Stimulated activated CD4-positive, alpha-beta T cell treated with anti-CD3 and anti-CD28 coated beads, Interleukin-4, amount 100 ng/mL, for 1 hour (primary cell): ENCODE results near the gene TBCA.
"Not testable (repeated sequence)": the region's sequence is repeated elsewhere in the genome, so short reads cannot be mapped to it uniquely, and the experiment has no call there.

ENCODE experiments used
- DNase-seq: peaks from one replicate; pipeline ENCODE4 v3.0.0-alpha.2; 2020

TBCA gene

GRCh38 chr5:77699569-77699968 lies 76.6 kb downstream of the TBCA start:
- not testable (repeated sequence) for DNase-seq

- no peak for DNase-seq
Measured at GRCh38 chr5:77698920-77699319, 77.2 kb downstream of the TBCA start.

DNA sequence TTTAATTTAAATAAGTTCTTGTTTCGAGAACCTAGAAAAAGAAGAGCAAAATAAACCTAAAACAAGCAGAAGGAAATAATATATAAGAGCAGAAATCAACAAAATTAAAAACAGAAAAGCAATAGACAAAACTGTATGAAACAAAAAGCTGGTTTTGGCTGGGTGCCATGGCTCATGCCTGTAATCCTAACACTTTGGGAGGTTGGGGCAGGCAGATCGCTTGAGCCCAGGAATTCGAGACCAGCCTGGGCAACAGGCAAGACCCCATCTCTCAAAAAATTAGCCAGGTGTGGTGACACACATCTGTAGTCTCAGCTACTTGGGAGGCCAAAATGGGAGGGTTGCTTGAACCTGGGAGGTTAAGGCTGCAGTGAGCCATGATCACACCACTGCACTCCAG lies 78.4 kb downstream of the TBCA start:
- DNase-seq = no peak

DNA sequence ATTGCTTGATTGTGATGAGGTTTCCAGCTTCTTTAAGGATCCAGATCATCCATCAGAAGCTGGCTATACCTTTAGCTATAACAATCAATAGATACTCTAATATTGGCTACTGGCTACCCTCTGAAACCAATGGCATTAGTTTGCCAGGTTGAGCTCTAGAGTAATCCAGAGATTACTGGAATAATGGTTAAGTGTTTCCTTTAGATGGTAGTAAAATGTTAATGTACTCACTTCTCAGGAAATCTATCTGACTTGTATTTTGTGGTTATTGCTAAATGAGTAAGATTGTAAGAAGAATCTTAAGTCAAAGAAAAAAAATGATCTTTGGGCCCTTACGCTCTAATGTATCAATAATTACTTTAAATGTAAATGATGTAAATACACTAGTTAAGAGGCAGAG lies 80.0 kb downstream of the TBCA start:
- DNase-seq = no peak

DNA sequence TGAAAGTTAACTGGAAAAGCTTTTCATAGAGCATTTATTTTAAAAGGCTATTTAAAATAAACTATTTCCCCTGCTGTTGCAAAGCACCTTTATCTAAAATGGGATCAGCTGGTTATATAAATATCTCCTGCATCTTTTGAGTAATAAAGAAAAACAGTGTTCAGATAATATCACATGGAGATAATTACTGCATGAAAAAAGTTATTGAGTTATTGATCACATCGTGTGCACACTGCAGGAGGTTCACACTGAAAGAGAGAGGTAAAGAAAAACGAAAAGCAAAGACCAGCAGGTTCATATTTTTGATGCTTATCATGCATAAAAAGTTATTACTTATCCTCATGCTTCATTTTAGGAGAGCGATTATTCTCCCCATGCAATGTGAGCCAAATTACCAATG lies 82.2 kb downstream of the TBCA start:
- no peak for DNase-seq

DNA sequence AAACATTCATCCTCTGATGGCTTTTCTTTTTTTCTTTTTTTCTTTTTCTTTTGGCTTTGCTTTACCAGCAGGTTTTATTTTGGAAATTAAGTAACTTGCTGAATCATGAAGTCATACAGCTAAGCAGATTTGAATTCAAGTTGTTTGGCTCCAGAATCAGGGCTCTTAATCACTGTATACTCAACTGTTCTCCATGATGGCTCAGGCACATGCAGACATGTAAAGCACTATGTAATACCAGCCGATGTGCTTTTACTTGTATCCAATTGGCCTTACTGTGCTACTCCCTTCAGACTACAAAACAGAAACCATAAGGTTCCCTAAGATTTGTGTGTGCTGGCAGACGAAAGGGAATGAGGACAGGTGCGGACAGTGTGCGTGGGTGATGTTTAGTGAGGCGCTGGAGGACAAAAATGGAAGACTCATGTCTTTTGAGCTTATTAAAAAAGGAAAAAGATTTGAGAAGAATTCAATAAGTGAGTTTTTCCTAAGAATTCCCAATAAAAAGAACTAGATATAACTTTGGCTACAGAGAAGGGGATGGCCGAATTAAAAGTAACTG lies 92.9 kb downstream of the TBCA start:
- DNase-seq = no peak

DNA sequence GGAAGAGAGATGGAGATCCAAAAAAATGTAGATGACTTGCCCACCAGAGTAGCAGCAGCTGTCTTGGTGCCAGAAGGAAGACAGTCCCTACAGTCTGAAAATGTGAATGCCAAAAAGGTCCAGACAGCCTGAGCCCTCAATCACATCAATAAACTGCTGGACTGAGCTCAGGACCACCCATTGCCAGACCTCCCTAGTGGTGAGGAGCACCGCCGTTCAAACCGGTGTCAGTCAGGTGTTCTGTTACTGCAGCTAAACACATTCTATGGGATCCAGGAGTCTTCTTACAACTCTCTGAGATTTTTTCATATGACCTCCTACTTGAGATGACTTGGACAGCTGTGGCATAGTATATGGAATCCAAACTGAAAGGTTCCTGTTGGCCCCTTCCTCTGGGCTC lies 105.6 kb downstream of the TBCA start:
- DNase-seq = no peak

DNA sequence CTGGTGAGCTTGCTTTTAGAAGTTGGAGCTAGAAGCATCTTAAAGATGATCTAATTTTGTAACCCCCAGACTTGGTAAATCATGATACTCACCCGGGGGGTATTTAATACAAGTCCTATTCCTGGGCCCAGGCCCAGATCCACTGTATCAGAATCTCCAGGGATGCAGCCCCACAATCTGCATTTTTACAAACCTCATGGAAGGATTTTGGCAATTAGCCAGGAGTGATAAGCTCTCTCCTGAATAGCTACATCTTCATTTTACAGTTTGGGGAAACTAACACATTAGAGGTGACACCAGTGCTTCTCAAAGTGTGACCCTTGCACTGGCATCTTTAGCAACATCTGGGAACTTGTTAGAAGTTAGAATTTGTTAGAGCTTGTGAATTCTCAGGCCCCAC lies 106.5 kb downstream of the TBCA start:
- no peak for DNase-seq

DNA sequence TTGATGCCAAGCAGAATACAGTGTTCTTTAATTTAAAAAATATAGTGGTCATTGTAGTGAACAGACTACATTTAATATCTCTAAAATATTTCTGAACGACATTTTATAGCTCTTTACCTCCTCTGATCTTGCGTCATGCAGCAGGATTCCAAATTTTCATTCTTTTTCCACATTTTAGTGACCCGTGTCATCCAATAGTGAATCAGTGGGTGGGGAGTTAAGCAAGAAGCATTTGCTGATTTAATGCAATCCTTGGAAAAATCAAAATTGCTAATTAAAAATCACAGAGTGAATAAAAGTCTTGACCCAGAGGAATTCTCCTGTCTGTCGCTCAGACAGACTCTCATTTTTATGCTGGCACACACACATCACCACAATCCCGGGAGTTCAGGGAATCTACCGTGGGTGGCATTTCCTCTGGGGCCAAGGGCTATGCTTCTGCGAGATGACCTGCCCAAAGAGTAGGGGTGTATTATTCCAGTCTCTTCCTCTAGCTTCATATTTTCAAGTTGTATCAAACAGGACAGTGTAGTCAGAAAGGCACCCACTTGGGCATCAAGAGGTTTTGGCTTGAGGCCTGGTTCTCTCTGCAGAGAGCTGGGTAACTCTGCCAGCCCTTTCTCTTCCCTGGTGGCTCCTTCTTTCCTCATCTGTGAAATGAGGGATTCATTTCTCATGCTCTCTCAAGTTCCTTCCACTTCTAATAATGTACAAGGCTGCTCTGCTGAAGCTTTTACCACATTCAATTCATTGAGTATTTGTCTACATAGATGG lies 112.9 kb downstream of the TBCA start:
- no peak for DNase-seq

GRCh38 chr5:77662635-77663034 lies 113.5 kb downstream of the TBCA start:
- DNase-seq = no peak

- DNase-seq = no peak
Measured at GRCh38 chr5:77658662-77659061, 117.5 kb downstream of the TBCA start.

DNA sequence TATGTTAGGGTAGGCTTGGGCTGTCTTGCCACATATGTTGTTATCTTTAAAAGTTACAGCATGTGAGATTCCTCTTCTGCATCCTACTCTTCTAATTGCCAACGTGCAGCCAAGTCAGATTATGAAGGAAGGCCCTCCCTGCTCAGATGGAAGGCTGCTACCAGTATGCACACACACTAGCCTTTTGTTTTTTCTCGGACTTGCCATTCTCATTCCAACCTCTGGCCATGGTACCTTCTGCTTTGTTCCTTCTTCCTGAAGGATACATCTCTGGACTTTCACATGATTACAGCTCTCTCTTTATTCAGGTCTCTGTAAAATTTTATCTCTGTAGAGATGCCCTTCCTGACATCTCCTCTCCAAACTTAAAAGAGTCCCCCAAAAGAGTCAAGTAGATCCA lies 124.8 kb downstream of the TBCA start:
- no peak for DNase-seq

GRCh38 chr5:77650686-77651085 lies 125.5 kb downstream of the TBCA start:
- no peak for DNase-seq

DNA sequence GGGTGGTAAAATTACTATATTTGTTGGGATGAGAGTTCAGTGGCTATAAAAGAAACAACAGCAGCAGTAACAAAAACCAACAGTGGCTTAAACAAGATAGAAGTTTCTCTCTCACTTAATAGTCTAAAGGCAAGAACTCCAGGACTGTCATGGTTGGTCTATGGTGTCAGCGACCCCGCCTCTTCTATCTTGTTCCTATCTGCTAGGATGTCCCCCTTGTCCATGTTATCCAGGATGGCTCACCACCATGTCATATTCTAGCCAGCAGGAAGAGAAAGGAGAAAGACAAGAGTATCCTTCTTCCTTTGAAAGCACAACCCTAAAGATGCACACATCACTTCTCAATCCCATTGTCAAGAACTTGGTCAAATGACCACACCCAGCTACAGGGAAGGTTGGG lies 126.4 kb downstream of the TBCA start:
- DNase-seq = no peak

DNA sequence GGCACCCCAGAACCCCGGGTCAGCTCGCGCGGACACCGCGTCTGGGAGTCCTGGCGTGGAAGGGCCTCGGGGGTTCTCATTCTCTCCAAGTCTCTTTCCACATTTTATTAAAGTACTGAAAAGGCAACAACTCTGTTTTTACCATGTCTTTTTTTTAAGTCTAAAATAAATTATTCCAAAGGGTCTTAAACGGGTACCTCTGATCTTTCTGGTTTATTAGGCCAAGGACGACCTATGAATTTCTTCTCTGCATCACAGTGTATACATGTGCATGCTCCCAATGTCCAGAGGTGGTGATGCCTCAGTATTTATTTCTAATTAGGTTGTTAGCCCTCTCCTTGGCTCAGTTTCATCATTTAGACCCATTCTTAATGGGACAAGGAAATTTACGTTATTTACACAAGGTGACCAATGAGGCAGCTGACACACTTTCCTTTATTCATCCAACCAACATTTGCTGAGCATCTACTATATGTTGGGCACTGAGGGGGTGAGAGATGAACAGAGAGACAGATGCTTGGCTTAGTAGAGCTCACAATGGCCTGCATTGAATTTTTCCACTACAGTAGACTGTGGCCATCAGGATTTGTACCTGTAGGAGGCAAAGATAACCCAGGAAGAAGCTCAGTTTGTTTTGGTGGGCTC lies 130.0 kb downstream of the TBCA start:
- no peak for DNase-seq

DNA sequence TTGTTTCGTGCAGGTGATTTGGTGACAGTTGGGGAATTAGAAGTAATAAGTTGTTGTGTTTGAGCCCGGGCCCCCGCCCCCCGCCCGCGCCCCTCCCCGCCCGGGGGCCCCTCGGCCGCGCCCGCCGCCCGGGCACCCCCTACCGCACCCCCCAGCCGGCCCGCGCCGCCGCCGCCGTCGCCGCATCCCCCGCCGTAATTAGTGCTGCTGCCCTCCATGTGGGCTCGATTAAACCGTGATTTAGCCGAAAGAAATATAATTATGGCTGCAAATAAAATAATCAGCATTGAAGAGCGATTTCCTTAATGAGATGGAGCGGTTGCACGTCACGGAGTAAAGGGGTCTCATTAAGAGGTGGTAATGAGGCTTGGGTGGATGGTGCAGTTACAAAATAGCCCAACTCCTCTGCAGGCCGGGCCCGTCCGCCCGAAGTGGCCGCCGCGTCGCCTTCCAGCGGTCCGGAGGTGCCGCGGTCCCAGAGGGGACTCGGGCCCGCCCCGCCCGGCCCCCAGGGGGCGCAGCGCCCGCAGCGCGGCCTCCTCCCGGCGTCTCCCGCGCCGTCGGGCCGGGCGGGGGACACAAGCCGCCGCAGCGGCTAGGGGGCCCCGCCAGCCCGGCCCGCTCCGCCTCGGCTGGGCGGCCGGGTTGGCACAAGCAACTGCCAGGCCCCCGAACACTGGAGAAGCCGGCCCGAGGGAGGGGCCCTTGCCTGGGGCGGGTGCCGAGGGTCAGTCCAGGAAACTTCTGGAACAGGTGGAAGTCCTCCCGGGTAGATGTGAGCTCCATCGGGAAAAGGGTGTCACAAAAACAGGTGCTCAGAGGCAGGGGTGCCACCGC lies 130.8 kb downstream of the TBCA start:
- peak; percentile 50 for DNase-seq

GRCh38 chr5:77644371-77645157 lies 131.6 kb downstream of the TBCA start:
- DNase-seq = no peak

- DNase-seq = no peak
Measured at GRCh38 chr5:77643654-77644370, 132.3 kb downstream of the TBCA start.

DNA sequence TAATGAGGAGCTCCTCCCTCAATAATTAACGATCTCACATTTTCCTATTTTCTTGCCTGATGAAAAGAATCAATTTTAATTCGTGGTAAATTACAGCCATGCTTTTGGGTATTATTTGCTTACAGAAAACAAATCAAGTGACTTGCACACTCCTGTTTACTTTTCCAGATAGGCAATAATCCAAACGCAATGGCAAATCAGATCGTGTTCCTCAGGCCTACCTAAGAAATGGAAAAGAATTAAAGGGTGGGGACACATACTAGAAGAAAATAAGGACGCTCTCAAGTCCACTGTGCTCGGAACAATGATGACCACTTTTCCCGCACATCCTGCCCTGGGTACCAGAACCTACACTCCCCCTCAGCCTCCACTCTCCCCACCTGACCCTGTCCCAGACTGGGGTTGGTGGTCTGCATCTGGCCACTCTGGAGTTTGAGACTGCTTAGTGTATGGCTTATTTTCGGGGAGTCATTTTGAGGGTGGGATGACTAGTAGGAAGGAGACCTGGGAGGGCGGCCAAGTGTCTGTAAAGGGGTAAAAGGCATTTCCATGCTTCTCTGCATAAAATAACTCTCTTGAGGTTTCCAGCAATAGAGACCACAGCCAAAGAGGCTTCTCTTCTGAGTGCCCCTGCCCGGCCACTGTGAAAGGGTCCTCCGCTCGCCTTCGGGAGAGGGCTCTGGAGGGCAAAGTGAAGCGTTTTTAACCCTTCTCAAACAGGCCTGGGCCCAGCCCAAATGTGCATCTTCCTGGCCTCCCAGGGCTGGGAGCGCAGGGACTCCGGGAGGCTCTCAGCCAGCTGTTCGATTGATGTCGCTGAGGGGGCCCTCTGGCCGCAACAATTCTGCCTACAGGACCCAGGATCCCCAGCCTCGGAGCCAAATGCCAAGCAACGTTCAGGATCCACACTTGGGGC lies 133.1 kb downstream of the TBCA start:
- no peak for DNase-seq

DNA sequence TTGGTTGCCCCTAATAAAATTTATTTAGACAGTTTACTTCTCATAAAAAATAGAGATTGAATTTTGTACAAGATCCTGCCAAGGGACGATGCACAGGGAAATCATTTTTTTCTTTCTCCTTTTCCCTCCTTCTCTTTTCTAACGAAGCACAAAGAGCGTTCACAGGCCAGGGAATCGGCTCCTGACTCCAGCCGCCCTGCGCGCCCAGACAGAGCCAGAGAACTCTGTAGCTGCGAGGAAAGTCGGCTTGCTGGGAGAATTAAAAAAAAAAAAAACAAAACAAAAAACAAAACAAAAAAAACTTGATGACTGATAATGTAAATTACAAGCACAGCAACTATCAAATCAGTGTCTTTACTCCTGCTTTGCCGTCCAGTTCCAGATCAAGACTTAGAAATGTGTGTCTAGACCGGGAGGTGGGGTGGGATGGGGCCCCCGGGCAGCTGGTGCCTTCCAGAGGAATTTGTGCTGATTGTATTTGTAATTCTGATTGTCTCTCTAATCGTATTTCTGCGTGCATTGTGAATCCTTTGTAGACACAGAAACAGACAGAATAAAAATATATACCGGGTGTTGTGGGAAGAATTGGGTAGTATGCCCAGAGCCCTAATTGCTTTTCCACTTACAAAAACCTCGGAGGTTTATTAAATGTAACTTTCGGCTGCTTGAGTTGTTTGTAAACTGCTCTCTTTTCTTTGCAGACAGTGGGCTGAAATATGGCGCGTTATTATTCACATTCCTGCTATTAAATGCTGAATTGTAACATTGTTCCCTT lies 134.0 kb downstream of the TBCA start:
- DNase-seq = no peak
